Renal pelvis (tissue), 4 donors: ENCODE results near the gene ZNF423. TPM values are rescaled to one million over a fixed set of nuclear protein-coding genes. Genes with fewer than 3 reads are reported as not detected.
"Not testable (repeated sequence)": the region's sequence is repeated elsewhere in the genome, so short reads cannot be mapped to it uniquely, and the experiment has no call there.

Experiments
- DNase-seq: peaks from one replicate; pipeline ENCODE4 v3.0.0-alpha.2; 2013
- polyA plus RNA-seq, 3 donors: library from polyadenylated mRNA; unstranded; fragments of 120-200 nt; gene quantifications; one replicate each; pipeline ENCODE4 v1.2.1, GENCODE V29; 2013; ENCODE audit not compliant: insufficient read length in 3 of 3

ZNF423 gene
- polyA plus RNA-seq, 3 donors: 24.2 to 30.5 (median 28.5) TPM

GRCh38 chr16:49588026-49588425 is 267.9 kb downstream of the ZNF423 start:
- no peak for DNase-seq

GRCh38 chr16:49587511-49587910 is 268.4 kb downstream of the ZNF423 start:
- no peak for DNase-seq

- no peak for DNase-seq
Measured at GRCh38 chr16:49586466-49587450, 269.2 kb downstream of the ZNF423 start.

GRCh38 chr16:49585143-49585832 is 270.6 kb downstream of the ZNF423 start:
- DNase-seq: no peak

- DNase-seq: no peak
Measured at GRCh38 chr16:49583911-49584310, 272.0 kb downstream of the ZNF423 start.

GRCh38 chr16:49581630-49582298 is 274.1 kb downstream of the ZNF423 start:
- DNase-seq: no peak

- no peak for DNase-seq
Measured at GRCh38 chr16:49580751-49581303, 275.1 kb downstream of the ZNF423 start.

- DNase-seq: no peak
Measured at GRCh38 chr16:49578435-49579024, 277.4 kb downstream of the ZNF423 start.

GRCh38 chr16:49578018-49578417 is 277.9 kb downstream of the ZNF423 start:
- DNase-seq: no peak

GRCh38 chr16:49576941-49577340 is 279.0 kb downstream of the ZNF423 start:
- no peak for DNase-seq

- DNase-seq: no peak
Measured at GRCh38 chr16:49576173-49576494, 279.8 kb downstream of the ZNF423 start.

GRCh38 chr16:49575346-49576172 is 280.4 kb downstream of the ZNF423 start:
- DNase-seq: no peak

- no peak for DNase-seq
Measured at GRCh38 chr16:49574826-49575225, 281.1 kb downstream of the ZNF423 start.

- DNase-seq: no peak
Measured at GRCh38 chr16:49567950-49568349, 288.0 kb downstream of the ZNF423 start.

GRCh38 chr16:49566432-49566831 is 289.5 kb downstream of the ZNF423 start:
- no peak for DNase-seq

GRCh38 chr16:49564496-49565229 is 291.2 kb downstream of the ZNF423 start:
- DNase-seq: no peak

- DNase-seq: no peak
Measured at GRCh38 chr16:49563666-49564065, 292.2 kb downstream of the ZNF423 start.

GRCh38 chr16:49562894-49563293 is 293.0 kb downstream of the ZNF423 start:
- DNase-seq: not testable (repeated sequence)

GRCh38 chr16:49562228-49562627 is 293.7 kb downstream of the ZNF423 start:
- DNase-seq: no peak
